ENCODE measurements around the gene HMOX2.

DNA sequence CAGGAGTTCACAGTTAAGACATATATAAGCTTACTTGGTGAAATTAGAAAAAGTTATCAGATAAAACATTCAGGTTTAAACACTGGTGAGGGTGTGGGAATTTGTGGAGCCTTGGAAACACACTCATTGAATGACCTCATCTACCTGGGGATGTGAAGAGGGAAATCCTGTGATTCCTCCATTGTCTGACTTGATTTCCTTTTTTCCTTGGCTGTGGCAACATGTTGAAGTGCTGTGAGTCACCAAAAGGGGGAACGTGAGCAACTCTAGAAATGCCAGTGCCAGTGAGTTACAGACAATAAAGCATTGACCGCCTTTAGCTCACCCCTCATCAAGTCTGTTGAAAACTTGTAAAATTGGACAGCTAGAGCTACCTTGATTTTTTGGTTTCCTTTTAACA lies 1.8 kb downstream of the HMOX2 start:
- no peak for TF ChIP-seq ESRRG (CRISPR knock-in tag; IDR thresholded peaks at IDR 0.05)
- TF ChIP-seq TCF4 (CRISPR knock-in tag; IDR thresholded peaks at IDR 0.05; ENCODE audit: borderline replicate concordance) = no peak

All from SK-N-SH treated with all-trans-retinoic acid at 6 μM for 48 hours (cell line).